Activated effector memory CD4-positive, alpha-beta T cell treated with anti-CD3 and anti-CD28 coated beads, Interleukin-2, amount 50 U/mL, for 16 hours (primary cell): Measurements from ENCODE around the gene RAB36.
"Not testable (repeated sequence)": the region's sequence is repeated elsewhere in the genome, so short reads cannot be mapped to it uniquely, and the experiment has no call there.

Experiments used
- DNase-seq: peaks from one replicate; pipeline ENCODE4 v3.0.0-alpha.2; 2020

The RAB36 gene

DNA sequence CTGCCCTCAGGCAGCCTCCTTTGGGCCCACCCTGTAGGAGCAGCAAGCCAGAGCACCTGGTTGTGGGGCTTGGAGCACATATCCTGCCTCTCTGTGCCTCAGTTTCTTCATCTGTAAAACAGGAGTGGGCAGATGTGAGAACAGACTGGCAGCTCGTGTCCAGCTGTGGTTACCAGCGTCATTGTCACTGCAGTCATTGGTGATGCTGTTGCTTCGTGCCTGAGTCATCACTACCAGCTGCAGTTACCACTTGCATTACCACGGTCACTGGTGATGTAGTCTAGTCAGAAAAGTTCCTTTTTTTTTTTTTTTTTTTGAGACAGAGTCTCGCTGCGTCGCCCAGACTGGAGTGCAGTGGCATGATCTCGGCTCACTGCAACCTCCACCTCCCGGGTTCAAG, 23.9 kb upstream of the RAB36 start:
- DNase-seq: no peak

DNA sequence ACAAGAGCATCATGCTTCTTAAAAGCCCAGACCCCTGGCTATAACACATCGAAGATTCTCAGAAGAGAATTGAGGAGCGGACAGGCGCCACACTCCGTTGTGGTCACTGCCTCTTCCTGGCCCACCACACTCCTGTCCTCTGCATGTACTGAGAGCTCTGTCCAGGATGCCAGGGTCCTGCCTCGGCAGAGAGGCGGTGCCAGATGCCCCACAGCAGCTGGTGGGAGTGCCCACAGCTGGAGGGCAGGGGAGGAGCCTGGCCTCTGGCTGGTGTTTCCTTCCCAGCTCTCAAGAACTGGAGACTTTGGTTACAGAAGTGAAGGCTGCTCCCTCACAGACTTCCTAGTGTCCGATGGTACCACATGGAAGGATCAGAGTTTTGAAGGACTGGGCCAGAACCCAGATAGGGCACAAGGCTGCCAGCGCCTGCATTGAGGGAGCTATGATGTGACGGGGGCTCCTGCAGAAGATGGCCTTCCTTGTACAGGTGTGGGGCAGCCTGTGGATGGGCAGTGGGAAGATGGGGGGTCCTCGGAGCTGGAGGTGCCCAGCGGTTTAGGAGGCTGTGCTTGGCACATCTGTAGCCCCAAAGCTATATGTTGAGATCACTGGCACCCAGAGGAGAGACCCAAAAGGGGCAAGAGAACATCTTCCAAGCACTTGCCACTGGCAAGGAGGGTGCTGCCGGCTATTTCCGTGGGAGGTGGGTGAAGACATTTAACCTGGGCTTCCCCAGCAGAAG, 22.9 kb upstream of the RAB36 start:
- no peak for DNase-seq

DNA sequence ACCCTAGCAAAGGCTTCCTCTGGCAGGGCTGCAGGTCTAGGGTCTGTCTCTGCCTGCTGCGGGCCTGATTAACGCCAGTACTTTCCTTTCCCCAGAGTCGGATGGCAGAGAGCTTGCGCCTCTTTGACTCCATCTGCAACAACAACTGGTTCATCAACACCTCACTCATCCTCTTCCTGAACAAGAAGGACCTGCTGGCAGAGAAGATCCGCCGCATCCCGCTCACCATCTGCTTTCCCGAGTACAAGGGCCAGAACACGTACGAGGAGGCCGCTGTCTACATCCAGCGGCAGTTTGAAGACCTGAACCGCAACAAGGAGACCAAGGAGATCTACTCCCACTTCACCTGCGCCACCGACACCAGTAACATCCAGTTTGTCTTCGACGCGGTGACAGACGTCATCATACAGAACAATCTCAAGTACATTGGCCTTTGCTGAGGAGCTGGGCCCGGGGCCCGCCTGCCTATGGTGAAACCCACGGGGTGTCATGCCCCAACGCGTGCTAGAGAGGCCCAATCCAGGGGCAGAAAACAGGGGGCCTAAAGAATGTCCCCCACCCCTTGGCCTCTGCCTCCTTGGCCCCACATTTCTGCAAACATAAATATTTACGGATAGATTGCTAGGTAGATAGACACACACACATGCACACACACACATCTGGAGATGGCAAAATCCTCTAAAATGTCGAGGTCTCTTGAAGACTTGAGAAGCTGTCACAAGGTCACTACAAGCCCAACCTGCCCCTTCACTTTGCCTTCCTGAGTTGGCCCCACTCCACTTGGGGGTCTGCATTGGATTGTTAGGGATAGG, 22.1 kb upstream of the RAB36 start:
- no peak for DNase-seq

- DNase-seq: no peak
These were observed 21.4 kb upstream of the RAB36 start for GRCh38 chr22:23123804-23124254.

DNA sequence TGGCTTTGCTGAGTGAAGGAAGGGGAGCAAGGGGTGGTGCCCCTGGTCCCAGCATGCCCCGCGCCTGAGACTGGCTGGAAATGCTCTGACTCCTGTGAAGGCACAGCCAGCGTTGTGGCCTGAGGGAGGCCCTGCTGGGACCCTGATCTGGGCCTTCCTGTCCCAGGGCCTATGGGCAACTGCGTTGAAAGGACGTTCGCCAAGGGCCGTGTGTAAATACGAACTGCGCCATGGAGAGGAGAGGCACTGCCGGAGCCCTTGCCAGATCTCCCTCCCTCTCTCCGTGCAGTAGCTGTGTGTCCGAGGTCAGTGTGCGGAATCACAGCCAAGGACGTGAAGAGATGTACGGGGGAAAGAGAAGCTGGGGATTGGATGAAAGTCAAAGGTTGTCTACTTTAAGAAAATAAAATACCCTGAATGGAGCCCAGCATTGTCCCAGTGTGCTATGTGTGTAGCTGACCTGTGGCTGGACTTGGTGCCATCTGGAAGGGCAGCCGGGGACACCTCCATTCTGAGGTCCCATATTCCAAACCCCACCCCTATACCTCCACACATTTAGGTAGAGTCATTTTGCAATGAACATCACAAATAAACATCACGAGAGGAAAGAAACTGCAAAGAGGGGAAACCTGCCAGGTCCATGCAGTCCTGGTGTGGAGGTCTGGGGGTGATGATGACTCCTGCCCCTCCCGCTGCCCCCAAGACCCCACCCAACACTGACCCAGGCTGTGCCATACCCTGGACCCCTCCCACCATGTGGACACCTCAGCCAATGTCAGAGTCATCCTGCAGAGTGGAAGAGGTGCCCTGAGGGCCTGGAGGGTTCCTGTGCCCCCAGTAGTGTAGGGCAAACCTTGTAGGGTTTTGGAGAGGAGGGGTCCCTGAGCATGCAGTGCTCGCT, 20.4 kb upstream of the RAB36 start:
- no peak for DNase-seq

GRCh38 chr22:23125512-23126103, 19.7 kb upstream of the RAB36 start:
- DNase-seq: no peak

DNA sequence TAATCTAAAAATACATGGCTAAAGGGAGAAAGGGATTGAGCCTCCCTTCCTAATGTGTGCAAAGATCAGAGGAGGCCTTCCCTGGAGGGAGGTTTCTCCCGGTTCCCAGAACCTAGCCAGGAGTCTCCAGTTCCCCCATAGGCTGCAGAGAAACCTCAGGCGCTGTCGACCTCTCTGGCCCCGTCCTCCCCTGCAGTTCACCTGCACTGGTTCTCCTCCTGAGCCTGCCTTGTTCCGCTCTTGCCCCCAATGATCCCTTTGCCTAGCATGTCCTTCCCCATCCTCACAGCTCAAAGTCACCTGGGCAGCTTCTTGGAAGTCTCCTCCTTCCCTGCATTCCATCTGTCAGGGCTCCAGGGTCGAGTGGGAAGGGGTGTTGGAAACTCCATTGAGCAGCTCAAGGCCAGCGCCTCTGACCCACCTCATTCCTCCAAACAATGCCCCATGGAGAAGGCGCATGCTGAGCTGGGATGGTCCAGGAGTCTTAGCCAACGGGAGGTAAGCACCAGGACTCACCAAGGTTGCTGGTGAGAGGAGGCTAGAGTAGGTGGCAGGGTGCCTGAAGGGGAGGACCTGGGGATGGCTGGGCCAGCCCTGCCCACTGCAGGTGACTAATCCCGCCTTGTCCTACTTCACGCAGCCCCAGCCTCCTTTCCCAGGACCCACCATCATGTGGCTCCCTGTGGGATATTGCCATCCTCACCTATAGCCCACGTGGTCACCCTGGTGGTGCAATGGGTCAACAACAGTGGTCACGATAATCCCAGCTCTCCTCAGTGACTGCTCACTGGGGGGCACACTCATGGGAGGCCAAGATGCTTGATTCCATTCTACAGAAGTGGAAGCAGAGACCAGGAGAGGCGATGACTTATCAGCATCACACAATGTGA, 18.9 kb upstream of the RAB36 start:
- no peak for DNase-seq

DNA sequence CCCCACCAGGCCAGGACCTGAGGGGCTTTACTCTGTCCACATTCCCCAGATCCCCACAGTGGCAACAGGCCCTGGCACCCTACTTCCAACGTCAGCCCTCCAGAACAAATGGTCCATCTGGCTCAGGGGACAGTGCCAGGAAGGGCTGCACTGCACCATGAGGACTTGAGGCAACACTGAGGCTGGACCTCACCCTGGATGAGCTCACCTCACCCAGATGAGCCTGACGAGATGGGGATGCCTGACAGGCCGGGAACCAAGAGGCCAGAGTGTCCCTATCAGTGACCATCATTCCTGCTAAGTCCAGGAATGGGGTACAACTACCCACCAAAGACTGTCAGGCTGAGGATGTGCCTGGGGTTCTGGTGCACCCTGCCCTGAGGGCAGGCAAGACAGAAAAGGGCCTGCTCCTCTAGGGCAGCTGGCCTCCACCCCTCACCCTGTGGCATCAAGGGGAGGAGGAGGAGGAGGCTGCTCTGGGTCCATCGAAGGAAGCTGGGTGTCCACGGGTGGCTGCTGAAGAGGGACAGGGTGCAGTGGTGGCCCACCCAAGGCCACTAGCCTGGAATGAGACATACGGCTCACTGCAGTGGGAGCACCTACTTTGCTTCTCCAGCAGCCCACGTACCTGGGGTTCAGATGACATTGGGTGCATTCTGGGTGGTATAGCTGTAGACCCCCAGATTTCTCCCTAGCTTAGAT, 18.1 kb upstream of the RAB36 start:
- DNase-seq: no peak

- no peak for DNase-seq
These were observed 17.5 kb upstream of the RAB36 start for GRCh38 chr22:23127788-23128187.

DNA sequence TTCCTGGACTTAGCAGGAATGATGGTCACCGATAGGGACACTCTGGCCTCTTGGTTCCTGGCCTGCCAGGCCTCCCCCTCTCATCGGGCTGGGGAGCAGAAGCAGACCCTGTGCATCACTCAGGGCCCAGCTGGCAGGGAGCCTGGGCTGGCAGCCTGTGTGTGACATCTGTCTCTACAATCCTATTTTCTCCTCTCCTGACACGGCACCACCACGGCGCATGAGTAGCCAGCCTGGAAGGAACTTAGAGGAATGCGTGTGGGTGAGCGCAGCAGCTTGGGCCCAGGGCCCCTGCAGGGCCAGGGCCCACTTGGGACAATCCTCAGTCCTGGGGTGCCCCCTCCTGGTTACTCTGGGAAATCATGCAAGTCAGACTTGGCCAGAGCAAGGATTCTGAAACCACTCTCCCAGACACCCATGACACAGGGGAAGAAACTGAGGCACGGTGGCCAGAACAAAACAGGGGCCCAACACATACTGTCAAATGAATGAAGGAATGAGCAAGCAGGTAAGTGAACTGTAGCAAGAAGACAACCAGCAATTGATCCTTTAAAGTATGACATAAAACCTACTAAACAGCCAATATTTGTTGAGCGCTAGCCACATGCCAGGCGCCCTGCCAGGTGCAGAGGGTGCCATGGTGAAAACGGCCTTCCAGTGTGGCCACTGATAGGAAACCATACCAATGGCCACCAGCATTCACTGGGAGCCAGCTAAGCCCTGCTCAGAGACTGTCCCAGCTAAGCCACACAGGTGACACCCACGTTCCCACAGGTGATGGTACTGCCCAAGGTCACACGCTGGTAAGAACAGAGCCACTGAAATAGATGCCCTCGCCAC, 16.8 kb upstream of the RAB36 start:
- peak; percentile 87 for DNase-seq

DNA sequence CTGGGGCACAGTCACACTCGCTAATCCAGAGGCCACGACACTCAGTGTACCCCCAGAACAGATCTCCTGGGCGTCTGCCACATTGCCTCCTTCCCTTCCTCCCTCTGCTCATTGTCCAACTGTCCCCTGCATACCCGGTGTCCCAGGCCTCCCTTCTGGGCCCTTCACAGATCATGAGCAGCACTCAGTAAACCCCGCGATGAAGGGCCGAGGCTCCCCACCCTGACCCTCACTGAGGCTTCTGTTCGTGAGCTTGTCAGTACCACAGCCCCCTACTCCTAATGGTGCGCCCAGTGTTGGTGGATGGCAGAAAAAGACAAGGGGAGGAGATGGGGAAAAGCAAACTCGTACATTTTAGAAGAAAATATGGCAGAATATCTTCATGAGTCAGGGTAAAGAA, 16.1 kb upstream of the RAB36 start:
- DNase-seq: no peak

DNA sequence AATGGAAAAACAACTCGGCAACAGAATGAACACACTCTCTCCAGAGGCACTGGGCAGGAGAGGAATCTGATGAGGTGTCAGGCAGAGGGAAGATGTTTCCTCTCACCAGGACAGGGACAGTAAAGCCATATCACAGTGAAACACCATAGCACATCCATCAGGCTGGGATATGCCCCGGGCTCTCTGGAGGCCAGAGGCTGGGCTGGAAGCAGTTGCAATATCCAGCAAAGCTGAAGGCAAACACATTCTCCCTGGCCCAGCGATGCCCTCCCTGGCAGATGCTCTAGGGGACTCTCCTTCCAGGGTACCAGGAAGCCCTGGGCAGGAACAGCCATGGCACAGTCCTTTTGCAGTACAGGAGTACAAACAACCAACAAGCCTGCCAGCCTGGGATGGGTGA, 14.6 kb upstream of the RAB36 start:
- no peak for DNase-seq

- no peak for DNase-seq
These were observed 13.3 kb upstream of the RAB36 start for GRCh38 chr22:23131931-23132330.

GRCh38 chr22:23132376-23133091, 12.7 kb upstream of the RAB36 start:
- no peak for DNase-seq

- DNase-seq: no peak
These were observed 11.4 kb upstream of the RAB36 start for GRCh38 chr22:23133922-23134321.

GRCh38 chr22:23136991-23137390, 8.3 kb upstream of the RAB36 start:
- not testable (repeated sequence) for DNase-seq

- no peak for DNase-seq
These were observed 7.8 kb upstream of the RAB36 start for GRCh38 chr22:23137468-23137867.

DNA sequence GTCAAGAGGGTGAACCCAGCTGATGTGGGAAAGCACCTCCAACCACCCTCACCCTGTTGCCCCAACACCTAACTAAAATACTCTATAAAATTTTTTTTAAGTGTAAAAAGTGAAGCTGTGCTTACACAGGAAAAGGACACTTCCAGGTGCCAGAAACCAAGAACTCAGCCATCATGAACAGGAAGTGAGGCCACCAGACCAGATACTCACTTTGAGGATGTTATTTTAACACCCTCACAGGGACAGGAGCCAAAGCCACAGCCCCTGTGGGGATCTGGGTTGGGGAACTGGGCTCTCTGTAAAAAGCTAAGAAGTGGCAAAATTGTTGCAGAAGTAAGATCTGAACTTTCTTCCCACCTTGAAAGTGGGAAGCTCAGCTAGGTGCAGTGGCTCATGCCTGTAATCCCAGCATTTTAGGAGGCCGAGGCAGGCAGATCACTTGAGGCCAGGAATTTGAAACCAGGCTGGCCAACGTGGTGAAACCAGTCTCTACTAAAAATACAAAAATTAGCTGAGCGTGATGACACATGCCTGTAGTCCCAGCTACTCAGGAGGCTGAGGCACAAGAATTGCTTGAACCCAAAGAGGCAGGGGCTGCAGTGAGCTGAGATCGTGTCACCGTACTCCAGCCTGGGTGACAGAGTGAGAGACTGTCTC, 7.2 kb upstream of the RAB36 start:
- peak; percentile 64 for DNase-seq
